LNCaP clone FGC (cell line): ENCODE measurements around the gene SMARCA4.
"Not testable (repeated sequence)": the region's sequence is repeated elsewhere in the genome, so short reads cannot be mapped to it uniquely, and the experiment has no call there.

Experiments
- DNase-seq: peaks from one replicate; pipeline ENCODE4 v3.0.0-alpha.2; 2011; ENCODE audit warnings: low read depth
- H3K4me3 ChIP-seq: 2 replicates; pipeline ENCODE4 v1.5.1; 2011; ENCODE audit warnings: mild to moderate bottlenecking, low read depth, low read length, control low read depth
- TF ChIP-seq, protein P1 (sequence below): IDR thresholded peaks from 2 replicates; pipeline ENCODE4 v1.5.1; 2012; ENCODE audit warnings: mild to moderate bottlenecking; ENCODE audit not compliant: control insufficient read depth, insufficient read depth; ENCODE audit errors: extremely low read depth

The SMARCA4 gene

DNA sequence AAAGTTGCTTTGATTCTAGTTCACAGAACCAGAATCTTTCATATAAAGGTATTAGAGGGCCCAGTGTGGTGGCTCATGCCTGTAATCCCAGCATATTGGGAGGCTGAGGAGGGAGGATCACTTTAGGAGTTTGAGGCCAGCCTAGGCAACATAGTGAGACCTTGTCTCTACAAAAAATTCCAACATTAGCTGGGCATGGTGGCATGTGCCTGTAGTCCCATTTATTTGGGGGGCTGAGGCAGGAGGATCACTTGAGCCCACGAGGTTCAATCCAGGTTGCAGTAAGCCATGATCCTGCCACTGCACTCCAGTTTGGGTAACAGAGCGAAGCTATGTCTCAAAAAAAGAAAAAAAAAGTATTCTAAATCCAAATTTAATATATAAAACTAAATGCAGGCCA lies 137.5 kb downstream of the SMARCA4 start:
- DNase-seq, result no peak
- H3K4me3 ChIP-seq, result no peak overlapping the region
- TF ChIP-seq, protein P1, sequence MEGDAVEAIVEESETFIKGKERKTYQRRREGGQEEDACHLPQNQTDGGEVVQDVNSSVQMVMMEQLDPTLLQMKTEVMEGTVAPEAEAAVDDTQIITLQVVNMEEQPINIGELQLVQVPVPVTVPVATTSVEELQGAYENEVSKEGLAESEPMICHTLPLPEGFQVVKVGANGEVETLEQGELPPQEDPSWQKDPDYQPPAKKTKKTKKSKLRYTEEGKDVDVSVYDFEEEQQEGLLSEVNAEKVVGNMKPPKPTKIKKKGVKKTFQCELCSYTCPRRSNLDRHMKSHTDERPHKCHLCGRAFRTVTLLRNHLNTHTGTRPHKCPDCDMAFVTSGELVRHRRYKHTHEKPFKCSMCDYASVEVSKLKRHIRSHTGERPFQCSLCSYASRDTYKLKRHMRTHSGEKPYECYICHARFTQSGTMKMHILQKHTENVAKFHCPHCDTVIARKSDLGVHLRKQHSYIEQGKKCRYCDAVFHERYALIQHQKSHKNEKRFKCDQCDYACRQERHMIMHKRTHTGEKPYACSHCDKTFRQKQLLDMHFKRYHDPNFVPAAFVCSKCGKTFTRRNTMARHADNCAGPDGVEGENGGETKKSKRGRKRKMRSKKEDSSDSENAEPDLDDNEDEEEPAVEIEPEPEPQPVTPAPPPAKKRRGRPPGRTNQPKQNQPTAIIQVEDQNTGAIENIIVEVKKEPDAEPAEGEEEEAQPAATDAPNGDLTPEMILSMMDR, result no peak

DNA sequence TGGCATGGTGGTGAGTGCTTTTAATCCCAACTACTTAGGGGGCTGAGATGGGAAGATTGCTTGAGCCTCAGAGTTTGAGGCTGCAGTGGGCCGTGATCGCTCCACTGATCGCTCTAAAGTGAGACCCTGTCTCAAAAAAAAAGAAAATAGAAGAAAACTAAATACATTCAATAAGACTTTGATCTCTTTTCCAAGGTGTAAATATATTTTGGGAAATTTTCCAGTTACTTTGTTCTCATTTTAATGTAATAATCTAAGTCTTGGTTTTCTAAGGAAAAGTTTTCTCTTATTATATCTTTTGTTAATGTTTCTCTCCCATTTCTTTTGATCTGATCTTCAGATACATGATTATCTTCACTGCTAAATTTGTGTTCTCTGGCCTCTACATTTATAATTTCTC lies 138.0 kb downstream of the SMARCA4 start:
- TF ChIP-seq, protein P1, result no peak
- no peak for DNase-seq
- H3K4me3 ChIP-seq, result no peak overlapping the region

DNA sequence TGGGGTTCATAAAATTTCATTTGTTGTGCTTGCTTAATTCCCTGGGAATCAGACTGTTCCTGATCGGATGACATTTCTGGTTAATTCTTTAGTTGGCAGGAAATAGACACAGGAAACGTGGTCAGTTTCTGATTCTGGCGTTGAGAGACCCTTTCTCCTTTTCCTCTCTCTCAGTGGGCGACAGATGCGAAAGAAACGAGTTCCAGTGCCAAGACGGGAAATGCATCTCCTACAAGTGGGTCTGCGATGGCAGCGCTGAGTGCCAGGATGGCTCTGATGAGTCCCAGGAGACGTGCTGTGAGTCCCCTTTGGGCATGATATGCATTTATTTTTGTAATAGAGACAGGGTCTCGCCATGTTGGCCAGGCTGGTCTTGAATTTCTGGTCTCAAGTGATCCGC lies 139.2 kb downstream of the SMARCA4 start:
- no peak overlapping the region for H3K4me3 ChIP-seq
- no peak for DNase-seq
- TF ChIP-seq, protein P1, result no peak

DNA sequence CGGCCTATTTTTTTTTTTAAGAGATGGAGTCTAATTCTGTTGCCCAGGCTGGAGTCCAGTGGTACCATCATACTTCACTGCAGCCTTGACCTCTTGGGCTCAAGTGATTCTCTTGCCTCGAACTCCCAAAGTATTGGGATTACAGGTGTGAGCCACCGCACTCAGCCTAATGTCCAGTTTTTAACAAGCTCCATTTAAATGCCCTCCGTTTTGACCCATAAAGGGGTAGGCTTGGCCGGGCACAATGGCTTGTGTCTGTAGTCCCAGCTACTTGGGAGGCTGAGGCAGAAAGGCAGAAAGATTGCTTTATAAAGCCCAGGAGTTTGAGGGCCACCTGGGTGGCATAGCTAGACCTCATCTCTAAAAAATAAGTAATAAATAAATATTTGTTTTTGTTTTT lies 140.2 kb downstream of the SMARCA4 start:
- TF ChIP-seq, protein P1, result no peak
- no peak for DNase-seq
- H3K4me3 ChIP-seq, result no peak overlapping the region

DNA sequence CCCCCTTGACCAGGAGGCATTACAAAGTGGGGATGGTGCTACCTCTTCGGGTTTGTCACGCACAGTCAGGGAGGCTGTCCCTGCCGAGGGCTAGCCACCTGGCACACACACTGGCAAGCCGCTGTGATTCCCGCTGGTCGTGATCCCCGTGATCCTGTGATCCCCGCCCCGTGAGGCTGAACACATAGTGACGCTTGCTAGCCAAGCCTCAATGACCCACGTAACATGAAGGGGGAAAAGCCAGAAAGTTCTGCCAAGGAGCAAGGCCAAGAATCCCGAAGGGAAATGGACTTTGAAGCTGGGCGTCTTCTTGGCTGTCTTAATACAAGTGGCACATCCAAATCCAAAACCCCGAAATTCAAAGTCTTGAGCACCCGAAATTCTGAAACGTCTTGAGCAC lies 142.1 kb downstream of the SMARCA4 start:
- H3K4me3 ChIP-seq, result no peak overlapping the region
- TF ChIP-seq, protein P1, result no peak
- DNase-seq, result no peak

DNA sequence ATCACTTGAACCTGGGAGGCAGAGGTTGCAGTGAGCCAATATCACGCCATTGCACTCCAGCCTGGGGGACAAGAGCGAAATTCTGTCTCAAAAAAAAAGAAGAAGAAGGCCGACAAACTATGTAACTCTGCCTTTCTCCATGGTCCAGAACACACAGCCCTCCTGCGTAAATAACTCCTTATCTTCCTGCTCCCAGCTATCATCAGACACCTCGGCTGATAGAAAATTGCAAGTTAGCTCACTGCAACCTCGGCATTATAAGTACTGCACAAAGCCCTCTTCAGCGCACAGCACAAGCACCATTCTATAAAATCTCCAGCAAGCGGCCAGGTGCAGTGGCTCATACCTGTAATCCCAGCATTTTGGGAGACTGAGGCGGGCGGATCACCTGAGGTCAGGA lies 142.8 kb downstream of the SMARCA4 start:
- not testable (repeated sequence) for H3K4me3 ChIP-seq, DNase-seq

DNA sequence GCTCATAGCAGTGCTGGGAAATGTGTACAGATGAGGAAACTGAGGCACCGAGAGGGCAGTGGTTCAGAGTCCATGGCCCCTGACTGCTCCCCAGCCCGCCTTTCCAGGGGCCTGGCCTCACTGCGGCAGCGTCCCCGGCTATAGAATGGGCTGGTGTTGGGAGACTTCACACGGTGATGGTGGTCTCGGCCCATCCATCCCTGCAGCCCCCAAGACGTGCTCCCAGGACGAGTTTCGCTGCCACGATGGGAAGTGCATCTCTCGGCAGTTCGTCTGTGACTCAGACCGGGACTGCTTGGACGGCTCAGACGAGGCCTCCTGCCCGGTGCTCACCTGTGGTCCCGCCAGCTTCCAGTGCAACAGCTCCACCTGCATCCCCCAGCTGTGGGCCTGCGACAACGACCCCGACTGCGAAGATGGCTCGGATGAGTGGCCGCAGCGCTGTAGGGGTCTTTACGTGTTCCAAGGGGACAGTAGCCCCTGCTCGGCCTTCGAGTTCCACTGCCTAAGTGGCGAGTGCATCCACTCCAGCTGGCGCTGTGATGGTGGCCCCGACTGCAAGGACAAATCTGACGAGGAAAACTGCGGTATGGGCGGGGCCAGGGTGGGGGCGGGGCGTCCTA lies 144.3 kb downstream of the SMARCA4 start:
- H3K4me3 ChIP-seq, result no peak overlapping the region
- DNase-seq, result no peak
- TF ChIP-seq, protein P1, result no peak

DNA sequence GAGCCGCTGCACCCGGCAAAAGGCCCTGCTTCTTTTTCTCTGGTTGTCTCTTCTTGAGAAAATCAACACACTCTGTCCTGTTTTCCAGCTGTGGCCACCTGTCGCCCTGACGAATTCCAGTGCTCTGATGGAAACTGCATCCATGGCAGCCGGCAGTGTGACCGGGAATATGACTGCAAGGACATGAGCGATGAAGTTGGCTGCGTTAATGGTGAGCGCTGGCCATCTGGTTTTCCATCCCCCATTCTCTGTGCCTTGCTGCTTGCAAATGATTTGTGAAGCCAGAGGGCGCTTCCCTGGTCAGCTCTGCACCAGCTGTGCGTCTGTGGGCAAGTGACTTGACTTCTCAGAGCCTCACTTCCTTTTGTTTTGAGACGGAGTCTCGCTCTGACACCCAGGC lies 145.6 kb downstream of the SMARCA4 start:
- TF ChIP-seq, protein P1, result no peak
- H3K4me3 ChIP-seq, result no peak overlapping the region
- DNase-seq, result no peak
